Ascending aorta (tissue), 2 donors: Measurements from ENCODE around the gene IGF2. TPM values are rescaled to one million over a fixed set of nuclear protein-coding genes. Genes with fewer than 3 reads are reported as not detected.

ENCODE experiments used
- DNase-seq, 2 donors: peaks; one replicate each; pipeline ENCODE4 v3.0.0-alpha.2; 2019; ENCODE audit warnings: low spot score in 2 of 2
- H3K27ac ChIP-seq, 2 donors: fragments of 200-600 bp; sonication (generic); one replicate each; pipeline ENCODE4 v1.5.1; 2016 to 2017; ENCODE audit warnings: mild to moderate bottlenecking in 1 of 2
- H3K27me3 ChIP-seq: fragments of 200-600 bp; sonication (generic); one replicate; pipeline ENCODE4 v1.5.1; 2017
- H3K36me3 ChIP-seq, 2 donors: fragments of 200-600 bp; sonication (generic); one replicate each; pipeline ENCODE4 v1.5.1; 2016
- H3K4me1 ChIP-seq, 2 donors: fragments of 200-600 bp; sonication (generic); one replicate each; pipeline ENCODE4 v1.5.1; 2016 to 2017; ENCODE audit warnings: mild to moderate bottlenecking in 1 of 2
- H3K4me3 ChIP-seq, 2 donors: fragments of 200-600 bp; sonication (generic); one replicate each; pipeline ENCODE4 v1.5.1; 2016 to 2017; ENCODE audit warnings: mild to moderate bottlenecking in 1 of 2
- H3K9me3 ChIP-seq, 2 donors: fragments of 200-600 bp; sonication (generic); one replicate each; pipeline ENCODE4 v1.5.1; 2016
- intact Hi-C: fragments of 100-400 bp; cut with DNase I; formaldehyde crosslinking; loops from one replicate; pipeline ENCODE4 v1.15.1; 2023
- total RNA-seq: library from RNA; depleted of rRNA; stranded (reverse); fragments of >200 nt; gene quantifications from one replicate; pipeline ENCODE4 v1.1.0, GENCODE V29; 2016
- TF ChIP-seq, protein P1 (sequence below), 3 experiments: fragments of 200-600 bp in 2 of 3; fragments of 450-650 bp in 1 of 3; sonication (generic) in 2 of 3; IDR thresholded peaks; one replicate each; pipeline ENCODE4 v1.5.1; 2016 to 2019; ENCODE audit warnings: antibody characterized with exemption in 3 of 3, mild to moderate bottlenecking in 1 of 3, moderate library complexity in 1 of 3

The IGF2 gene
- total RNA-seq, 1 donor from 2014 or later: 124 TPM

- intact Hi-C loops: no loop called here
- Histone ChIP-seq H3K4me3 (no peak overlapping the region), H3K36me3 (no peaks in the 10 kb centered on the region), H3K27ac (no peak overlapping the region), H3K4me1 (peaks cover 7 to 13% of the 10 kb centered on the region in 2 donors), H3K27me3 (peaks cover 37% of the 10 kb centered on the region), H3K9me3 (no peaks in the 10 kb centered on the region)
- TF ChIP-seq, protein P1, sequence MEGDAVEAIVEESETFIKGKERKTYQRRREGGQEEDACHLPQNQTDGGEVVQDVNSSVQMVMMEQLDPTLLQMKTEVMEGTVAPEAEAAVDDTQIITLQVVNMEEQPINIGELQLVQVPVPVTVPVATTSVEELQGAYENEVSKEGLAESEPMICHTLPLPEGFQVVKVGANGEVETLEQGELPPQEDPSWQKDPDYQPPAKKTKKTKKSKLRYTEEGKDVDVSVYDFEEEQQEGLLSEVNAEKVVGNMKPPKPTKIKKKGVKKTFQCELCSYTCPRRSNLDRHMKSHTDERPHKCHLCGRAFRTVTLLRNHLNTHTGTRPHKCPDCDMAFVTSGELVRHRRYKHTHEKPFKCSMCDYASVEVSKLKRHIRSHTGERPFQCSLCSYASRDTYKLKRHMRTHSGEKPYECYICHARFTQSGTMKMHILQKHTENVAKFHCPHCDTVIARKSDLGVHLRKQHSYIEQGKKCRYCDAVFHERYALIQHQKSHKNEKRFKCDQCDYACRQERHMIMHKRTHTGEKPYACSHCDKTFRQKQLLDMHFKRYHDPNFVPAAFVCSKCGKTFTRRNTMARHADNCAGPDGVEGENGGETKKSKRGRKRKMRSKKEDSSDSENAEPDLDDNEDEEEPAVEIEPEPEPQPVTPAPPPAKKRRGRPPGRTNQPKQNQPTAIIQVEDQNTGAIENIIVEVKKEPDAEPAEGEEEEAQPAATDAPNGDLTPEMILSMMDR (IDR thresholded peaks at IDR 0.05): no peak
- no peak for DNase-seq
Measured at GRCh38 chr11:2142300-2142759, 3.1 kb upstream of the IGF2 start.

- Histone ChIP-seq H3K27ac (no peak overlapping the region), H3K4me3 (no peak overlapping the region)
Measured at GRCh38 chr11:2140411-2141400, 1.5 kb upstream of the IGF2 start.

GRCh38 chr11:2139621-2140337 is 590 bp upstream of the IGF2 start:
- H3K4me1 ChIP-seq: peaks cover 7 to 13% of the 10 kb centered on the region in 2 donors
- TF ChIP-seq, protein P1 (IDR thresholded peaks at IDR 0.05): no peak
- peak overlapping the region in 1 of 2 donors; percentile 4 for H3K4me3 ChIP-seq
- intact Hi-C loops: no loop called here
- no peak overlapping the region for H3K27ac ChIP-seq
- no peaks in the 10 kb centered on the region for H3K36me3 ChIP-seq
- peaks cover 38% of the 10 kb centered on the region for H3K27me3 ChIP-seq
- DNase-seq: no peak
- no peaks in the 10 kb centered on the region for H3K9me3 ChIP-seq

More at GRCh38 chr11:2140411-2141400, 1.5 kb upstream of the IGF2 start:
- intact Hi-C loops: no loop called here
- H3K36me3 ChIP-seq: no peaks in the 10 kb centered on the region
- H3K9me3 ChIP-seq: no peaks in the 10 kb centered on the region
- H3K27me3 ChIP-seq: peaks cover 41% of the 10 kb centered on the region
- TF ChIP-seq, protein P1 (IDR thresholded peaks at IDR 0.05): no peak
- H3K4me1 ChIP-seq: peaks cover 7 to 13% of the 10 kb centered on the region in 2 donors
- DNase-seq: no peak

GRCh38 chr11:2138431-2139122 is 612 bp downstream of the IGF2 start:
- Histone ChIP-seq H3K4me1 (peaks cover 7 to 13% of the 10 kb centered on the region in 2 donors), H3K4me3 (peak overlapping the region; percentile 51 to 59), H3K27ac (no peak overlapping the region), H3K9me3 (no peaks in the 10 kb centered on the region), H3K36me3 (no peaks in the 10 kb centered on the region), H3K27me3 (peaks cover 32% of the 10 kb centered on the region)
- TF ChIP-seq, protein P1 (IDR thresholded peaks at IDR 0.05): no peak
- intact Hi-C loops: no loop called here
- DNase-seq: no peak

GRCh38 chr11:2138068-2138430 is 1.1 kb downstream of the IGF2 start:
- no peak for DNase-seq
- Histone ChIP-seq H3K27me3 (peaks cover 33% of the 10 kb centered on the region), H3K36me3 (no peaks in the 10 kb centered on the region), H3K9me3 (no peaks in the 10 kb centered on the region), H3K4me1 (peaks cover 7 to 13% of the 10 kb centered on the region in 2 donors), H3K4me3 (peak overlapping the region; percentile 51 to 59), H3K27ac (no peak overlapping the region)
- TF ChIP-seq, protein P1 (IDR thresholded peaks at IDR 0.05): no peak
- intact Hi-C loops: no loop called here
